Ishikawa (cell line): ENCODE data around the gene SMIM41.

Experiments
- CEBPB ChIP-seq: IDR thresholded peaks from 2 replicates; pipeline ENCODE4 v1.6.1; 2012
- CREB1 ChIP-seq: IDR thresholded peaks from 2 replicates; pipeline ENCODE4 v1.6.1; 2012; ENCODE audit warnings: low read depth
- EGR1 ChIP-seq: IDR thresholded peaks from 2 replicates; pipeline ENCODE4 v1.6.1; 2012
- EP300 ChIP-seq: IDR thresholded peaks from 2 replicates; pipeline ENCODE4 v1.6.1; 2012; ENCODE audit warnings: borderline replicate concordance
- FOXM1 ChIP-seq: IDR thresholded peaks from 2 replicates; pipeline ENCODE4 v1.6.1; 2012; ENCODE audit warnings: low read depth, borderline replicate concordance
- NFIC ChIP-seq: IDR thresholded peaks from 2 replicates; pipeline ENCODE4 v1.6.1; 2012
- RAD21 ChIP-seq: IDR thresholded peaks from 2 replicates; pipeline ENCODE4 v1.6.1; 2012; ENCODE audit warnings: low read depth
- TAF1 ChIP-seq: IDR thresholded peaks from 2 replicates; pipeline ENCODE4 v1.6.1; 2012; ENCODE audit warnings: low read depth, mild to moderate bottlenecking
- TCF12 ChIP-seq: IDR thresholded peaks from 2 replicates; pipeline ENCODE4 v1.6.1; 2012; ENCODE audit warnings: low read depth
- TEAD4 ChIP-seq: IDR thresholded peaks from 2 replicates; pipeline ENCODE4 v1.6.1; 2012
- YY1 ChIP-seq: IDR thresholded peaks from 2 replicates; pipeline ENCODE4 v1.6.1; 2012; ENCODE audit warnings: low read depth
- ZBTB7A ChIP-seq: IDR thresholded peaks from 2 replicates; pipeline ENCODE4 v1.6.1; 2012; ENCODE audit warnings: low read depth
- TF ChIP-seq, protein P1 (sequence below): IDR thresholded peaks from 2 replicates; pipeline ENCODE4 v1.6.1; 2012; ENCODE audit warnings: low read depth, mild to moderate bottlenecking
- TF ChIP-seq, protein P2 (sequence below): IDR thresholded peaks from 2 replicates; pipeline ENCODE4 v1.6.1; 2012
- TF ChIP-seq, protein P3 (sequence below): IDR thresholded peaks from 2 replicates; pipeline ENCODE4 v1.6.1; 2012

The SMIM41 gene

DNA sequence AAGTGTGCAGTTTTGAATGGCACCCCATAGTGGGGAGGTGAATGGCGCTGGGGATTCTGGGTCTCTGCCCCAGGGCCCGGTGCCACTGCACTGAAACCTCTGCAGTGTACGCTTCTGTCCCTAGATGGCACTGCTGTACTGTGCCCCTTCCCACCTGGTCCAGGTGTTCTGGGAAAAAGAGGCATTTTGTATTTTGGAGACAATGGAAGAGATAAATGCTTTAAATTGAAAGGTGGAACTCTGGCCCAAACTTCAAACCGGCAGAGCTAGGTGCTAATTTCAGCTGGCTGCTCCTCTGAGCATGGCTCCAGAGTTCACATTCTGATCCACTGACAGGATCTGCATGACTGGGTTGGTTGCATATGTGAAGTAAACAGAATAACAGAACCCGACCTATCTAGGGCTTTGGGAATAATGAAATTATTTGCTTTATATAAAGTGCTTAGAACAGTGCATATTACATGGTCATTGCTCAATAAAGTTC, 60.1 kb downstream of the SMIM41 start:
- no peak for TF ChIP-seq EP300
- TF ChIP-seq, protein P1, sequence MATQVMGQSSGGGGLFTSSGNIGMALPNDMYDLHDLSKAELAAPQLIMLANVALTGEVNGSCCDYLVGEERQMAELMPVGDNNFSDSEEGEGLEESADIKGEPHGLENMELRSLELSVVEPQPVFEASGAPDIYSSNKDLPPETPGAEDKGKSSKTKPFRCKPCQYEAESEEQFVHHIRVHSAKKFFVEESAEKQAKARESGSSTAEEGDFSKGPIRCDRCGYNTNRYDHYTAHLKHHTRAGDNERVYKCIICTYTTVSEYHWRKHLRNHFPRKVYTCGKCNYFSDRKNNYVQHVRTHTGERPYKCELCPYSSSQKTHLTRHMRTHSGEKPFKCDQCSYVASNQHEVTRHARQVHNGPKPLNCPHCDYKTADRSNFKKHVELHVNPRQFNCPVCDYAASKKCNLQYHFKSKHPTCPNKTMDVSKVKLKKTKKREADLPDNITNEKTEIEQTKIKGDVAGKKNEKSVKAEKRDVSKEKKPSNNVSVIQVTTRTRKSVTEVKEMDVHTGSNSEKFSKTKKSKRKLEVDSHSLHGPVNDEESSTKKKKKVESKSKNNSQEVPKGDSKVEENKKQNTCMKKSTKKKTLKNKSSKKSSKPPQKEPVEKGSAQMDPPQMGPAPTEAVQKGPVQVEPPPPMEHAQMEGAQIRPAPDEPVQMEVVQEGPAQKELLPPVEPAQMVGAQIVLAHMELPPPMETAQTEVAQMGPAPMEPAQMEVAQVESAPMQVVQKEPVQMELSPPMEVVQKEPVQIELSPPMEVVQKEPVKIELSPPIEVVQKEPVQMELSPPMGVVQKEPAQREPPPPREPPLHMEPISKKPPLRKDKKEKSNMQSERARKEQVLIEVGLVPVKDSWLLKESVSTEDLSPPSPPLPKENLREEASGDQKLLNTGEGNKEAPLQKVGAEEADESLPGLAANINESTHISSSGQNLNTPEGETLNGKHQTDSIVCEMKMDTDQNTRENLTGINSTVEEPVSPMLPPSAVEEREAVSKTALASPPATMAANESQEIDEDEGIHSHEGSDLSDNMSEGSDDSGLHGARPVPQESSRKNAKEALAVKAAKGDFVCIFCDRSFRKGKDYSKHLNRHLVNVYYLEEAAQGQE, result no peak
- peak; percentile 99 for TF ChIP-seq RAD21
- TF ChIP-seq TCF12, result peak; percentile 65
- TF ChIP-seq, protein P2, sequence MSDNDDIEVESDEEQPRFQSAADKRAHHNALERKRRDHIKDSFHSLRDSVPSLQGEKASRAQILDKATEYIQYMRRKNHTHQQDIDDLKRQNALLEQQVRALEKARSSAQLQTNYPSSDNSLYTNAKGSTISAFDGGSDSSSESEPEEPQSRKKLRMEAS, result 0 out of 2 replicates have a peak, but pooled peaks have one; percentile 31
- TF ChIP-seq, protein P3, sequence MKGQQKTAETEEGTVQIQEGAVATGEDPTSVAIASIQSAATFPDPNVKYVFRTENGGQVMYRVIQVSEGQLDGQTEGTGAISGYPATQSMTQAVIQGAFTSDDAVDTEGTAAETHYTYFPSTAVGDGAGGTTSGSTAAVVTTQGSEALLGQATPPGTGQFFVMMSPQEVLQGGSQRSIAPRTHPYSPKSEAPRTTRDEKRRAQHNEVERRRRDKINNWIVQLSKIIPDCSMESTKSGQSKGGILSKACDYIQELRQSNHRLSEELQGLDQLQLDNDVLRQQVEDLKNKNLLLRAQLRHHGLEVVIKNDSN, result no peak; the same call in 1 of the 2 replicates
- TF ChIP-seq CREB1, result no peak
- TF ChIP-seq YY1, result peak; percentile 46; the same call in 1 of the 2 replicates
- no peak for TF ChIP-seq FOXM1
- peak; percentile 26; the same call in 1 of the 2 replicates for TF ChIP-seq NFIC
- TF ChIP-seq ZBTB7A, result peak; percentile 66; the same call in 1 of the 2 replicates
- TF ChIP-seq EGR1, result no peak
- TF ChIP-seq TAF1, result 0 out of 2 replicates have a peak, but pooled peaks have one; percentile 40
- peak; percentile 42; the same call in 1 of the 2 replicates for TF ChIP-seq TEAD4
- no peak for TF ChIP-seq CEBPB

DNA sequence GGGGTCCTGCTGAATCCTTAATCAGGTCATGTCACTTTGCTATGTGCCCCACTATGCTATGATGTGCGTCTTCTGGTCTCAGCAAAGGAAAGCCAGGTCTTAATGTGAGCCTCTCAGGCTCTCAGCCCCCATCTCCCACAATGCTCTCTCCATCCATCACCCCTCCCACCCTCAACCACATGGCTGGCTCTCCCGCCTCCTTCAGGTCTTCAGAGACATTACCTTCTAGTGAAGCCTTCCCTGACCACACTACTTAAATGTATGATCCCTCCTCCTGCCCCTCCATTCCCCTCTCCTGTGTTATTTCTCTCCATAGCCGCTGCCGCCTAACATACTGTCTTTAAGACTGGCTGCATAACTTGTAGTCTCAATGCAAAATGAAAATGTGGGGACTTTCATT, 61.8 kb downstream of the SMIM41 start:
- TF ChIP-seq, protein P2, result peak; percentile 69
- TF ChIP-seq, protein P1, result no peak
- TF ChIP-seq RAD21, result no peak

DNA sequence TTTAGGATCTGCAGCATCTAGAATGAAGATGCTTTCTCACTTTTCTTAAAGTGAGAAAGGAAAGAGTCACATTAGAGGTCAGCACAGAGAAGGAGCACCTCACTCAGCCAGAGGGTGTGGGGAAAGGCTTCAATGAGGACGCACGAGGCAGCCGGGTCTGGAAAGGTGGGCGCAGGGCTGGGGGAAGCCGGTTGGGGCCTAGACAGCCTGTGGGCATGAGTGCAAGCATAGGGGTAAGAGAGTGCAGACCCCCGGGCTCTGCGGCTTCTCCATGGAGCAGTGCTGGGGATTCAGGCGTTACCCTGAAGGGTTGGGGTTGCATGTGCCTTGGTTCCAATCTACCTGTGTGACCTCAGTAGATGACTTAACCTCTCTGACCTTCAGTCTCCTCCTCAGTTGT, 62.4 kb downstream of the SMIM41 start:
- no peak for TF ChIP-seq RAD21
- no peak for TF ChIP-seq NFIC
- TF ChIP-seq, protein P1, result no peak
- TF ChIP-seq YY1, result no peak
- TF ChIP-seq CEBPB, result no peak
- no peak for TF ChIP-seq FOXM1
- TF ChIP-seq, protein P3, result no peak
- no peak for TF ChIP-seq CREB1
- TF ChIP-seq ZBTB7A, result no peak
- no peak for TF ChIP-seq EGR1
- no peak for TF ChIP-seq TAF1
- TF ChIP-seq EP300, result no peak
- TF ChIP-seq TCF12, result no peak
- TF ChIP-seq, protein P2, result no peak
- no peak for TF ChIP-seq TEAD4

DNA sequence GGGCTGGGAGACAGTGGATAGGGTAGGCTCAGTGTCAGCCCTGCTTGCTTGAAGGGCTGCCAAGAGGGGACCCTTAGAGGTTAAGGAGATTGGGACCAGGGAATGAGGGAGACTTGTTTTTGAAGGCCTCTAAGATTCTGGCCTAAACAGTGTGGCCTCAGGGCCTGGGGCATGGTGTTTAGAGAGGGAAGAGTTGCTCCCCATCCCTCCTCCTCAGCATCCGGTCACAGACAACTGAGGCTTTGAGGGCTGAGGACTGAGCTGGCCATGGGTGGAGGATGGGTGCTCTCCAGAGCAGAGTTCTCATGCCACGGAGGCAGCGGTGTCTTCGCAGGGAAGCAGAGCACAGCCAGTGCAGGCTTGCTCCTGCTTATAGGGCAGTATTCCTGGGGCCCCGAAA, 62.9 kb downstream of the SMIM41 start:
- no peak for TF ChIP-seq EP300
- TF ChIP-seq EGR1, result no peak
- no peak for TF ChIP-seq NFIC
- no peak for TF ChIP-seq RAD21
- no peak for TF ChIP-seq TCF12
- no peak for TF ChIP-seq YY1
- no peak for TF ChIP-seq TEAD4
- TF ChIP-seq CREB1, result no peak
- no peak for TF ChIP-seq FOXM1
- TF ChIP-seq, protein P1, result no peak
- TF ChIP-seq, protein P3, result no peak
- TF ChIP-seq ZBTB7A, result no peak
- no peak for TF ChIP-seq TAF1
- TF ChIP-seq, protein P2, result no peak
